A549 treated with ZK216348 at 1 μM for 4 hours (cell line): Measurements from ENCODE around the gene FMNL3. TPM values are rescaled to one million over a fixed set of nuclear protein-coding genes. Genes with fewer than 3 reads are reported as not detected.

Experiments used
- total RNA-seq: library from RNA; stranded (reverse); fragments of 200-300 nt; extraction: Qiagen RNA extraction; gene quantifications from 5 replicates; pipeline ENCODE4 v1.2.3, GENCODE V29; 2022; ENCODE audit warnings: low read depth

The FMNL3 gene, protein sequence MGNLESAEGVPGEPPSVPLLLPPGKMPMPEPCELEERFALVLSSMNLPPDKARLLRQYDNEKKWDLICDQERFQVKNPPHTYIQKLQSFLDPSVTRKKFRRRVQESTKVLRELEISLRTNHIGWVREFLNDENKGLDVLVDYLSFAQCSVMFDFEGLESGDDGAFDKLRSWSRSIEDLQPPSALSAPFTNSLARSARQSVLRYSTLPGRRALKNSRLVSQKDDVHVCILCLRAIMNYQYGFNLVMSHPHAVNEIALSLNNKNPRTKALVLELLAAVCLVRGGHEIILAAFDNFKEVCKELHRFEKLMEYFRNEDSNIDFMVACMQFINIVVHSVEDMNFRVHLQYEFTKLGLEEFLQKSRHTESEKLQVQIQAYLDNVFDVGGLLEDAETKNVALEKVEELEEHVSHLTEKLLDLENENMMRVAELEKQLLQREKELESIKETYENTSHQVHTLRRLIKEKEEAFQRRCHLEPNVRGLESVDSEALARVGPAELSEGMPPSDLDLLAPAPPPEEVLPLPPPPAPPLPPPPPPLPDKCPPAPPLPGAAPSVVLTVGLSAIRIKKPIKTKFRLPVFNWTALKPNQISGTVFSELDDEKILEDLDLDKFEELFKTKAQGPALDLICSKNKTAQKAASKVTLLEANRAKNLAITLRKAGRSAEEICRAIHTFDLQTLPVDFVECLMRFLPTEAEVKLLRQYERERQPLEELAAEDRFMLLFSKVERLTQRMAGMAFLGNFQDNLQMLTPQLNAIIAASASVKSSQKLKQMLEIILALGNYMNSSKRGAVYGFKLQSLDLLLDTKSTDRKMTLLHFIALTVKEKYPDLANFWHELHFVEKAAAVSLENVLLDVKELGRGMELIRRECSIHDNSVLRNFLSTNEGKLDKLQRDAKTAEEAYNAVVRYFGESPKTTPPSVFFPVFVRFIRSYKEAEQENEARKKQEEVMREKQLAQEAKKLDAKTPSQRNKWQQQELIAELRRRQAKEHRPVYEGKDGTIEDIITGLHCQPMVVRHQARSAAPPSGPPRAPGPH
- 1.2 to 2.3 TPM (median 1.9 TPM) in 5 replicates for total RNA-seq

GRCh38 chr12:49707128-49707811 is at the start of gene FMNL3:
Gene FMNL3 (minus strand): TSS chr12:49707405. CDS start chr12:49707180, 225 bp downstream.

GRCh38 chr12:49740930-49741881 is 34.0 kb upstream of the FMNL3 start, which contains the start of gene TMBIM6:
Gene TMBIM6 (plus strand): TSS chr12:49741557. CDS start chr12:49752494, 10,937 bp downstream.

DNA sequence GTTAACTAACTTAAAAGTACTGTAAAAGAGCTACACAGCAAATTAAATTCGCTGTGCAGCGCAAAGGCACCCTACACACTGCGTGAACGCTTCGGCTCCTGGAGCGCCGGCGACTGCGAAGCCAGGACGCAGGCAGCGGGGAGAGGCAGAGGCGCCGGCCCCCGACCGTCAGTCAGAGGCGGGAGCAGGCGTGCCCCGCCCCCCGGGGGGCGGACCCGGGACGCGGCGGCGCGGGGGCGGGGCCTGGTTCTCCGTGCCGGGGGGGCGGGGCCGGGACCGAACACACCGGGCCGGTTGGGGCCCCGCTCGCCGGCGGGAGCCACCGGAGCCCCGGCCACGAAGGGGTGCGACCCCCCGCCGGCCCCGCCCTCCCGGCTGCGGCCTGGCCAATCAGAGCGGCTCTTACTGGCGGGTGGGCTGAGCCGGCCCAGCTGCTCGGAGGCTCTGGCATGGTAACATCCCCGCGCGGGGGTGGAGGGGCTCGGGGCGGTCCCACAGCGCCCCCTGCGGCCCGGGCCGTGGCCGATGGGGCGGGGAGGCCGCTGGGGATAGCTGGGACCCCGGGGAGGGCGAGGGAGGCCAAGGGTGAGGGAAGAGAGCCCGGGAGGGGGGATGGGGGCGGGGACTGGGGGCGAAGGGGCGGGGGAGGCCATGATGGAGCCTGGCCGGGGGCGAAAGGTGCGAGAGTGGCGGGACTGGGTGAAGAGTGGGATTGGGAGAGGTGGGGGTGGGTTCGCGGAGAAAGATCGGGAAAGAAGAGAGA is 83.9 kb downstream of the FMNL3 start, which contains the start of gene PRPF40B:
Gene PRPF40B (plus strand): TSS at position 420 of the 763 bp plus-strand sequence. CDS start 30 bp downstream, at position 450.

DNA sequence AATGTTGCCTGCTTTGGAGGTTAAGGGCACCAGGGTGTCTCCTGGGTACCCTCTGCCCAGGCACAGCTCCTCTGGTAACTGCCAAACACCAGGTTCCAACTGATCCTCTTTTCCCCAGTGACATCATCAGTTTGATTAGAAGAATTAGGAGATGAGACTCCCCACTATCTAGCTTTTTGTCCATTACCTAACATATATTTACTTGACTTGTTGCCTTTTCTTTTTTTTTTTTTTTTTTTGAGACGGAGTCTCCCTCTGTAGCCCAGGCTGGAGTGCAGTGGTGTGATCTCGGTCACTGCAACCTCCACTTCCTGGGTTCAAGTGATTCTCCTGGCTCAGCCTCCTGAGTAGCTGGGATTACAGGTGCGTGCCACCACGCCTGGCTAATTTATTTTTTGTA is 101.7 kb downstream of the FMNL3 start, which contains the start of gene FAM186B:
Gene FAM186B (minus strand): TSS at position 101 of the 400 bp plus-strand sequence. CDS start 162 bp downstream, outside the sequence.

Other genes with a start within 250 kb of the FMNL3 start
- 1.5 to 2.8 TPM (median 2.6 TPM) in 5 replicates for gene KCNH3, start 168.4 kb downstream of the FMNL3 start, total RNA-seq
- gene MCRS1, start 139.3 kb downstream of the FMNL3 start, total RNA-seq: 48.6 to 69.1 TPM (median 67.9 TPM) in 5 replicates
- 0.11 to 0.23 TPM (median 0.14 TPM) in 3 of 5 replicates, not detected in the others for gene FAM186B, start 101.8 kb downstream of the FMNL3 start, total RNA-seq
- 5.6 to 8.7 TPM (median 7.7 TPM) in 5 replicates for gene PRPF40B, start 83.8 kb downstream of the FMNL3 start, total RNA-seq
- 393 to 517 TPM (median 478 TPM) in 5 replicates for gene TMBIM6, start 34.2 kb upstream of the FMNL3 start, total RNA-seq
- gene NCKAP5L, start 121.0 kb upstream of the FMNL3 start, total RNA-seq: 5.3 to 10.3 TPM (median 8.3 TPM) in 5 replicates
- 4.4 to 4.7 TPM (median 4.5 TPM) in 5 replicates for gene BCDIN3D, start 135.7 kb upstream of the FMNL3 start, total RNA-seq
- 0.09 TPM in 1 of 5 replicates, not detected in the others for gene FAIM2, start 196.5 kb upstream of the FMNL3 start, total RNA-seq
- not detected in 5 replicates for gene AQP2, start 243.3 kb upstream of the FMNL3 start, total RNA-seq